Kidney (tissue), 14 donors: ENCODE data around the gene KIR3DL1. TPM values are rescaled to one million over a fixed set of nuclear protein-coding genes. Genes with fewer than 3 reads are reported as not detected.
"Not testable (repeated sequence)": the region's sequence is repeated elsewhere in the genome, so short reads cannot be mapped to it uniquely, and the experiment has no call there.

Experiments used
- DNase-seq, 5 donors: peaks; one replicate each; pipeline ENCODE4 v3.0.0-alpha.2; 2013 to 2020
- FAIRE-seq: peaks from 2 replicates; lab custom pipeline; 2012; peaks lifted over from hg19 to GRCh38; lab: Jason Lieb, UNC
- H3K27ac ChIP-seq, 2 donors: one replicate each; pipeline ENCODE4 v1.7.0; 2013; ENCODE audit warnings: low read depth in 2 of 2, low read length in 2 of 2, inconsistent platforms in 1 of 2
- H3K27me3 ChIP-seq: one replicate; pipeline ENCODE4 v1.7.1; 2013; ENCODE audit warnings: low read length, inconsistent platforms; ENCODE audit not compliant: control insufficient read depth, insufficient read depth
- H3K36me3 ChIP-seq, 3 donors: one replicate each; pipeline versions ENCODE4 v1.7.0 to v1.7.1; 2013; ENCODE audit warnings: low read length in 3 of 3, control low read depth in 1 of 3, inconsistent platforms in 1 of 3; ENCODE audit not compliant: insufficient read depth in 3 of 3, control insufficient read depth in 2 of 3
- H3K4me1 ChIP-seq, 3 donors: one replicate each; pipeline versions ENCODE4 v1.7.0 to v1.7.1; 2013; ENCODE audit warnings: low read length in 3 of 3, inconsistent platforms in 1 of 3, low read depth in 1 of 3; ENCODE audit not compliant: control insufficient read depth in 2 of 3, insufficient read depth in 2 of 3
- H3K4me3 ChIP-seq, 3 donors: one replicate each; pipeline versions ENCODE4 v1.7.0 to v1.8.1; 2013; ENCODE audit warnings: low read length in 3 of 3, control low read depth in 1 of 3, inconsistent platforms in 1 of 3
- H3K9ac ChIP-seq, 3 donors: one replicate each; pipeline versions ENCODE4 v1.7.0 to v1.7.1; 2013; ENCODE audit warnings: low read length in 3 of 3, control low read depth in 1 of 3, inconsistent platforms in 1 of 3
- H3K9me3 ChIP-seq, 3 donors: one replicate each; pipeline versions ENCODE4 v1.7.0 to v1.7.1; 2013; ENCODE audit warnings: low read length in 3 of 3, control low read depth in 1 of 3, inconsistent platforms in 1 of 3; ENCODE audit not compliant: control insufficient read depth in 2 of 3, insufficient read depth in 1 of 3
- intact Hi-C: fragments of 100-400 bp; cut with DNase I; formaldehyde crosslinking; loops from one replicate; pipeline ENCODE4 v1.11.1; 2022
- polyA plus RNA-seq: library from polyadenylated mRNA; stranded (reverse); fragments of 350-450 nt; fragmentation: Illumina TruSeq; extraction: RNeasy Lipid Tissue Mini Kit (QIAGEN cat#74804); gene quantifications from one replicate; pipeline ENCODE4 v1.2.3, GENCODE V29; 2014; ENCODE audit warnings: low read depth, low replicate concordance; ENCODE audit not compliant: insufficient read depth
- total RNA-seq: library from RNA; stranded (reverse); fragmentation: NEBNext Ultra II Directional; extraction: Animal tissue kit (Norgen Biotek cat#: 25700); gene quantifications from one replicate; pipeline ENCODE4 v1.2.1, GENCODE V29; 2021
- TF ChIP-seq, protein P1 (sequence below): IDR thresholded peaks from 3 replicates; pipeline ENCODE4 v1.5.1; 2012; ENCODE audit warnings: mild to moderate bottlenecking, moderate library complexity, borderline replicate concordance; ENCODE audit not compliant: insufficient read depth; ENCODE audit errors: extremely low read depth
- donor health status: control.
- donor health status: control.
- donor health status: control.
- donor health status: control.
- donor health status: control.
- donor health status: DM: yes; HTN: yes; CAD: no.
- donor health status: Normal renal cell carcinoma (clear cell type).

The KIR3DL1 gene
- total and polyA plus RNA-seq, 2 donors from 2014 or later: 0.25 TPM; not detected in 1

DNA sequence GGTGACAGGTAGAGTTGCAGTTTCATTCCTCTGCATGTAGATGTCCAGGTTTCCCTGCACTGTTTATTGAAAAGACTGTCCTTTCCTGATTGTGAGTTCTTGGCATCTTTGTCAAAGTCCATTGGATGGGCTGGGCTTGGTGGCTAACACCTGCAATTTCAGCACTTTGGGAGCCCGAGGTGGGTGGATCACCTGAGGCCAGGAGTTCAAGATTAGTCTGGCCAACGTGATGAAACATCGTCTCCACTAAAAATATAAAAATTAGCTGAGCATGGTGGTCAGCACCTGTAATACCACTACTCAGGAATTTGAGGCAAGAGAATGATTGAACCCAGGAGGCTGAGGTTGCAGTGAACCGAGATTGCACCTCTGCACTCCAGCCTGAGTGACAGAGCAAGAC, 38.4 kb upstream of the KIR3DL1 start:
- H3K36me3 ChIP-seq, H3K27ac ChIP-seq, H3K4me3 ChIP-seq, H3K9me3 ChIP-seq, intact Hi-C loops, FAIRE-seq, H3K4me1 ChIP-seq, H3K9ac ChIP-seq, H3K27me3 ChIP-seq, DNase-seq: not testable (repeated sequence)

DNA sequence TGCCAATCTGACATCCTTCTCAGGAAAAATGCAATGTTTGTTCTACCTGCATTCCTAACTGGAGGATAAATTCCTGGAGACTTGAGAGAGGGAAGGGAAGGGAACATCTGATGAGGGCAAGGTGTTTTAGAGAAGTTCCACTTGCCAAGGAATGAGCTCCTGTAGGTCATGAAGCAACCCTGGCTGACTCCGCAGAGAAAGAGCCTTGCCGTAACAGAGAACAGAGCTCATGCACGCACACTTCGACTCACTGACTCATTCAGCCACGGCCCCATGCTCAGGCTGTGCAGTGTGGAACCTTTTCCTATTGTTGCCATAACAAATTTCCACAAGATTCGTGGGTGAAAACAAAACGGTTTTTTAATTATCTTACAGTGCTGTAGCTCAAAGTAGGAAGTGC, 37.4 kb upstream of the KIR3DL1 start:
- H3K9ac ChIP-seq, intact Hi-C loops: not testable (repeated sequence)

DNA sequence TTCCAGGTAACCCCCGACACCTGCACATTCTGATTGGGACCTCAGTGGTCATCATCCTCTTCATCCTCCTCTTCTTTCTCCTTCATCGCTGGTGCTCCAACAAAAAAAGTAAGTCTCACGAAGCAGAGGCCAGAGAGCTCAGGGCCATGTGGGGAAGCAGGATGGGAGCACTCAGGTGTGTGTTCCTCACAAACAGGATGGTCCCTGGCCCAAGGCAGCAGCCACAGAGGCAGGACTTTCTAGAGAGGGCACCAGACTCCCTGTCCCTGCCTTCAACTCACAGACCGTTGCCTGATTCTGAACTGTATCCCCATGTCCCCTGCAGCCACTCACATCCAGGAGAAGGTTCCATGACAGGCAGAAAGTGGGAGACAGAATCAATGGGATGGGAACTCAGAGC, 33.4 kb upstream of the KIR3DL1 start:
- H3K9me3 ChIP-seq, H3K27ac ChIP-seq, H3K4me1 ChIP-seq, FAIRE-seq, intact Hi-C loops, H3K27me3 ChIP-seq, H3K4me3 ChIP-seq, H3K36me3 ChIP-seq, DNase-seq, H3K9ac ChIP-seq: not testable (repeated sequence)

More for the DNA sequence above, 37.4 kb upstream of the KIR3DL1 start:
- FAIRE-seq, H3K9me3 ChIP-seq, H3K27ac ChIP-seq, DNase-seq, H3K4me3 ChIP-seq, H3K4me1 ChIP-seq, H3K36me3 ChIP-seq, H3K27me3 ChIP-seq: not testable (repeated sequence)

DNA sequence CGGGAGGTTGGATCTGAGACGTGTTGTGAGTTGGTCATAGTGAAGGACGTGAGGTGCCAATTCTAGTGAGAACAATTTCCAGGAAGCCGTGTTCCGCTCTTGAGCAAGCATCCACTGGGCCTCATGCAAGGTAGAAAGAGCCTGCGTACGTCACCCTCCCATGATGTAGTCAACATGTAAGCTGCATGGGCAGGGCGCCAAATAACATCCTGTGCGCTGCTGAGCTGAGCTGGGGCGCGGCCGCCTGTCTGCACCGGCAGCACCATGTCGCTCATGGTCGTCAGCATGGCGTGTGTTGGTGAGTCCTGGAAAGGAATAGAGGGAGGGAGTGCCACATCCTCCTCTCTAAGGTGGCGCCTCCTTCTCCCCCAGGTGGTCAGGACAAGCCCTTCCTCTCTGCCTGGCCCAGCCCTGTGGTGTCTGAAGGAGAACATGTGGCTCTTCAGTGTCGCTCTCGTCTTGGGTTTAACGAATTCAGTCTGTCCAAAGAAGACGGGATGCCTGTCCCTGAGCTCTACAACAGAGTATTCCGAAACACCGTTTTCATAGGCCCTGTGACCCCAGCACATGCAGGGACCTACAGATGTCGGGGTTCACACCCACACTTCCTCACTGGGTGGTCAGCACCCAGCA, 30.1 kb upstream of the KIR3DL1 start:
- not testable (repeated sequence) for H3K4me1 ChIP-seq, DNase-seq

DNA sequence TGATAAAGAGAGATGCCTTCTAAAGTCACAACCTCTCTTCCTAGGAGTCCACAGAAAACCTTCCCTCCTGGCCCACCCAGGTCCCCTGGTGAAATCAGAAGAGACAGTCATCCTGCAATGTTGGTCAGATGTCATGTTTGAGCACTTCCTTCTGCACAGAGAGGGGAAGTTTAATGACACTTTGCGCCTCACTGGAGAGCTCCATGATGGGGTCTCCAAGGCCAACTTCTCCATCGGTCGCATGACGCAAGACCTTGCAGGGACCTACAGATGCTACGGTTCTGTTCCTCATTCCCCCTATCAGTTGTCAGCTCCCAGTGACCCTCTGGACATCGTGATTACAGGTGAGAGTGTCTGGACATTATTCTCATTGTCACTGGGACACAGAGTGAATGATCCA, 28.1 kb upstream of the KIR3DL1 start:
- not testable (repeated sequence) for FAIRE-seq, DNase-seq, H3K27ac ChIP-seq

More for the DNA sequence above, 30.1 kb upstream of the KIR3DL1 start:
- H3K27ac ChIP-seq, H3K4me3 ChIP-seq, H3K9me3 ChIP-seq, H3K36me3 ChIP-seq, H3K9ac ChIP-seq, intact Hi-C loops, FAIRE-seq, H3K27me3 ChIP-seq: not testable (repeated sequence)

DNA sequence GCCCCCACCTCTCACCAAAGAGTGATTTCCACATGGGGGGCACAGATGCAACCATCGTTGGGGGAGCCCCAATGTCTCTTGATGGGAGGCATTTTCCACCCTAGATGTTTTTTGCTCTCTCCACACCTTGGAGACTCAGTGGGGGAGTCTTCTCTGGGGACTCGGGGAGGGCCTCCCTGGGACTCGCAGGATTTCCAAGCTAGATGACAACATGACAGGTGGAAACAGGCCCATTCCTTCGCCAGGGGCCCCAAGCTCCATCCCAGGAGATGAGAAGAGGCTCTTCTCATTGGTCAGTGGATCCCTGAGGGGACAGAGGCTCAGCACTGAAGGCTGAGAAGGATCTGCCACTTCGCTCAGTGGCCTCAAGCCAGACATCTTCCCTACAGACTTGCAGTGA, 25.6 kb upstream of the KIR3DL1 start:
- FAIRE-seq (no peak), DNase-seq (no peak)
- Histone ChIP-seq H3K9ac (no peak overlapping the region), H3K9me3 (no peaks in the 10 kb centered on the region), H3K4me3 (no peak overlapping the region), H3K36me3 (no peaks in the 10 kb centered on the region), H3K27ac (no peak overlapping the region), H3K4me1 (no peaks in the 10 kb centered on the region), H3K27me3 (no peaks in the 10 kb centered on the region)
- TF ChIP-seq, protein P1, sequence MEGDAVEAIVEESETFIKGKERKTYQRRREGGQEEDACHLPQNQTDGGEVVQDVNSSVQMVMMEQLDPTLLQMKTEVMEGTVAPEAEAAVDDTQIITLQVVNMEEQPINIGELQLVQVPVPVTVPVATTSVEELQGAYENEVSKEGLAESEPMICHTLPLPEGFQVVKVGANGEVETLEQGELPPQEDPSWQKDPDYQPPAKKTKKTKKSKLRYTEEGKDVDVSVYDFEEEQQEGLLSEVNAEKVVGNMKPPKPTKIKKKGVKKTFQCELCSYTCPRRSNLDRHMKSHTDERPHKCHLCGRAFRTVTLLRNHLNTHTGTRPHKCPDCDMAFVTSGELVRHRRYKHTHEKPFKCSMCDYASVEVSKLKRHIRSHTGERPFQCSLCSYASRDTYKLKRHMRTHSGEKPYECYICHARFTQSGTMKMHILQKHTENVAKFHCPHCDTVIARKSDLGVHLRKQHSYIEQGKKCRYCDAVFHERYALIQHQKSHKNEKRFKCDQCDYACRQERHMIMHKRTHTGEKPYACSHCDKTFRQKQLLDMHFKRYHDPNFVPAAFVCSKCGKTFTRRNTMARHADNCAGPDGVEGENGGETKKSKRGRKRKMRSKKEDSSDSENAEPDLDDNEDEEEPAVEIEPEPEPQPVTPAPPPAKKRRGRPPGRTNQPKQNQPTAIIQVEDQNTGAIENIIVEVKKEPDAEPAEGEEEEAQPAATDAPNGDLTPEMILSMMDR: no peak
- intact Hi-C loops: no loop called here

More for the DNA sequence above, 28.1 kb upstream of the KIR3DL1 start:
- intact Hi-C loops, H3K36me3 ChIP-seq, H3K27me3 ChIP-seq, H3K9ac ChIP-seq, H3K4me1 ChIP-seq, H3K4me3 ChIP-seq, H3K9me3 ChIP-seq: not testable (repeated sequence)
